ENCODE data around the gene CCNJL.

DNA sequence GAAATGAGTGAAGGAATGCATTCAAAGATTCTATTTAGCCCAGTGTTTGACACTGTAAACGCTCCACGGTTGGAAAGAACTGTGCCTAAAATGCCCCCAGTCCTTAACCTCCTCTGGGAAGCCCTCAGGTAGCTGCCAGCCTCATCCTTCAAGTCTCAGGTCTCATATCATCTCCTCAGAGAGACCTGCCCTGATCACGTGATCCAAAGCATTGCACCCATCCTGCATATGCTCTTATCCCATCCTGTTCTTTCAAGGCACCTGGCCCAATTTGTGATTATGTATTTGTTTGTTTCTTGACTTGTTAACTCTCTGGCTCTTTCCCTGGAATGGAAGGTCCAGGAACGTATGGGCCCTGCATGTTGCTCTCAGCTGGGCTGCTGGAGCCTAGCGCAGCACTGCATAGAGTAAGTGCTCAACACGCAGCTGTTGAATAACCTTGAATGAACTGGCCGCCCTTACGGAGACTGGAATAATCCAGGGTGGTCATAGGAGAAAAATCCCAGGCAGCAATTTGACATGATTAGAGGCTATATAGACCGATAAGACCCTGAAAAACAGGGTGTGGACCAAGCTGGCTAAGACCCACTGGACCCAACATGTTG lies 49.4 kb upstream of the CCNJL start:
- TF ChIP-seq, protein P1, sequence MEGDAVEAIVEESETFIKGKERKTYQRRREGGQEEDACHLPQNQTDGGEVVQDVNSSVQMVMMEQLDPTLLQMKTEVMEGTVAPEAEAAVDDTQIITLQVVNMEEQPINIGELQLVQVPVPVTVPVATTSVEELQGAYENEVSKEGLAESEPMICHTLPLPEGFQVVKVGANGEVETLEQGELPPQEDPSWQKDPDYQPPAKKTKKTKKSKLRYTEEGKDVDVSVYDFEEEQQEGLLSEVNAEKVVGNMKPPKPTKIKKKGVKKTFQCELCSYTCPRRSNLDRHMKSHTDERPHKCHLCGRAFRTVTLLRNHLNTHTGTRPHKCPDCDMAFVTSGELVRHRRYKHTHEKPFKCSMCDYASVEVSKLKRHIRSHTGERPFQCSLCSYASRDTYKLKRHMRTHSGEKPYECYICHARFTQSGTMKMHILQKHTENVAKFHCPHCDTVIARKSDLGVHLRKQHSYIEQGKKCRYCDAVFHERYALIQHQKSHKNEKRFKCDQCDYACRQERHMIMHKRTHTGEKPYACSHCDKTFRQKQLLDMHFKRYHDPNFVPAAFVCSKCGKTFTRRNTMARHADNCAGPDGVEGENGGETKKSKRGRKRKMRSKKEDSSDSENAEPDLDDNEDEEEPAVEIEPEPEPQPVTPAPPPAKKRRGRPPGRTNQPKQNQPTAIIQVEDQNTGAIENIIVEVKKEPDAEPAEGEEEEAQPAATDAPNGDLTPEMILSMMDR (conservative IDR thresholded peaks at IDR 0.05; ENCODE audit: low read length): no peak
- no peak for TF ChIP-seq EZH2phosphoT487 (IDR thresholded peaks at IDR 0.05; ENCODE audit: borderline replicate concordance, low read depth, low read length)

Data from OCI-LY7 (cell line).